ENCODE data around the gene LPAR1.

Gene LPAR1

DNA sequence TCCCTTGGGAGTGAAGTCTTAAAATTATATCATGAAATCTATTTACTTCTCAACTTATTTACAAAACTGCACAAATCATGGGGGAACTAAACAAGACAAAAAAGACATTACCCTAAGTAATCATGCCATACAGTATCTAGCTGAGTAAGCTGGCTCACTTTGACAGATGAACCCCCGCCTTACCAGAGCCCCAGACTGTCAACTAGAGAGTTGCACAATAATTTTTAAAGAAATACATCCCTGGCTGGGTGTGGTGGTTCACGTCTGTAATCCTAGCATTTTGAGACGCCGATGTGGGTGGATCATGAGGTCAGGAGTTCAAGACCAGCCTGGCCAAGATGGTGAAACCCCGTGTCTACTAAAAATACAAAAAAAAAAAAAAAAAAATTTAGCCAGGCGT, 62.3 kb downstream of the LPAR1 start:
- in situ Hi-C loops (cut with MboI; ENCODE audit: low sequenced_read_pairs, unreplicated experiment), result no loop called here
- TF ChIP-seq CTCF (IDR thresholded peaks at IDR 0.05; ENCODE audit: borderline replicate concordance, control extremely low read depth, extremely low read depth, insufficient read depth, missing control alignments), result no peak
- DNase-seq (ENCODE audit: low spot score), result no peak

GRCh38 chr9:110975278-110975677, 63.0 kb downstream of the LPAR1 start:
- no peak for TF ChIP-seq CTCF (IDR thresholded peaks at IDR 0.05; ENCODE audit: borderline replicate concordance, control extremely low read depth, extremely low read depth, insufficient read depth, missing control alignments)
- DNase-seq (ENCODE audit: low spot score), result no peak
- in situ Hi-C loops (cut with MboI; ENCODE audit: low sequenced_read_pairs, unreplicated experiment), result no loop called here

DNA sequence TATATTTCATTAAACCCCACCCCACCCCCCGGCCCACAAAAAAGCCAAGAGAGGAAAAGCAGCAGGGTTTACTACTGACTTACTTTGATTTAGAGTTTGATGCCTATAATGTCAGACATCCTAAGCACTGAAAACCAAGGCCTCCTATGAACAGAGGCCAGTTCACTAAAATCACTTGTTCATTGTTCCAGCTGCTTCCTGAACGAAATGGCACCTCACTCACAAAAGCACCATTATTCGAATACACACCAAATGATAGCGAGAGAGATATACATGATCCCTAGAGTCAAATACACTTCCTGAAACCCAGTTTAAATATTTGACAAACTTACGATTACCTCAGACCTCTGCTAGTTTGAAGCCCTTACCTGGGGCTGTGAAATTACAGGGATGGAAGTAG, 66.6 kb downstream of the LPAR1 start:
- DNase-seq (ENCODE audit: low spot score), result no peak
- in situ Hi-C loops (cut with MboI; ENCODE audit: low sequenced_read_pairs, unreplicated experiment), result no loop called here
- TF ChIP-seq CTCF (IDR thresholded peaks at IDR 0.05; ENCODE audit: borderline replicate concordance, control extremely low read depth, extremely low read depth, insufficient read depth, missing control alignments), result no peak

DNA sequence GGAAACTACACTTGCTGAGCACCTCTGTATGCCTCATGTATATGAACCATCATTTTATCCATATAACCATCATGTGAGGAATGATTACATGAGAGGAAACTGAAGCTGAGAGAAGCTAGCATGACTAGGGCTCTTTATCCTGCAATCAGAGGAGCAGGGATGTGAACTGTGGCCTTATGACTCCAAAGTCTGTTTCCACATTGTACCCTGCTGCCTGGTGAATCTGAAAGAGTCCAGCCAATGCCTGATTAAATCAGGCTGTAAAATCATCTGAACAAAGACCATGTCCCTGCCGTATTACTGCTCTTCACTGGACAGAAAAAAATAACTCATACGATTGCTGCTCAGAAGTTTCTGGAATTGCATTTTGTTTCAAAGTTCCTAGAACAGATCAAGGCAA, 67.0 kb downstream of the LPAR1 start:
- TF ChIP-seq CTCF (IDR thresholded peaks at IDR 0.05; ENCODE audit: borderline replicate concordance, control extremely low read depth, extremely low read depth, insufficient read depth, missing control alignments), result no peak
- in situ Hi-C loops (cut with MboI; ENCODE audit: low sequenced_read_pairs, unreplicated experiment), result no loop called here
- DNase-seq (ENCODE audit: low spot score), result no peak

DNA sequence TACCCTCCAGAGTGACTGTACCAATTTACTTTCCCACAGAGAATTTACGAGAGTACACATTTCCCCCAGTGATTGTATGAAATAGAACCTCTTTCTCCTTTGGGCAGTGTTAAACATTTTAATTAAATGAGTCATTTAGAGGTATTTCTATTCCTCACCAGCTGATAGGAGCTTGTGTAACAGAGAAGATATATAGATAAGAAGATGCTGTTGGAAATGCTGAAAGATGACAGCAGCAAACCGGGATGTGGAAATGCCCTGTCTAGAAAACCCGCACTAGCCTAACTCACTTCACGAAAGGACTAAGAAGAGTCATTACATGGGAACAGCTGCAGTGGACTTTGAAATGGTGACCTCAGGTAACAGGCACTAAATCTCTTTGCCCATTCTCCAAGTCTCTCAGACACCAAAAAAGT, 68.3 kb downstream of the LPAR1 start:
- DNase-seq (ENCODE audit: low spot score), result no peak
- in situ Hi-C loops (cut with MboI; ENCODE audit: low sequenced_read_pairs, unreplicated experiment), result no loop called here
- TF ChIP-seq CTCF (IDR thresholded peaks at IDR 0.05; ENCODE audit: borderline replicate concordance, control extremely low read depth, extremely low read depth, insufficient read depth, missing control alignments), result no peak

DNA sequence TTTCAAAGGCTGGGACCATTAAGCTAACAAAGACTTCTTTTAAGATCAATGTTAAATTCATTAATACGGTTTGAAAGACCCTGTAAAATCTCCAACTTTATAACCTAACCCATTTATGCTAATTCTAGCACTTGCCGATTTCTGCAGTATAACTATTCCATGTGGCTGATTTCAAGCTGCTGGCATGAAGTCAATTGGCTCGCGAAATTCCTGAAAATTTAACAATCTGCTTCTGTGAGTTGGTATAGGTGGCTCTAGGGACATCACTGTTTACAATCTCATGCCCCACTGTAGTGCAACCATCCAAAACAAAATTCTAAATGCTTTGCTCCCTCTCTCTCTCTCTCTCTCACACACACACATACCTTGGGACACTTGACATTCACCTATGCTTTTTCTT, 70.2 kb downstream of the LPAR1 start:
- no peak for TF ChIP-seq CTCF (IDR thresholded peaks at IDR 0.05; ENCODE audit: borderline replicate concordance, control extremely low read depth, extremely low read depth, insufficient read depth, missing control alignments)
- in situ Hi-C loops (cut with MboI; ENCODE audit: low sequenced_read_pairs, unreplicated experiment), result no loop called here
- no peak for DNase-seq (ENCODE audit: low spot score)

DNA sequence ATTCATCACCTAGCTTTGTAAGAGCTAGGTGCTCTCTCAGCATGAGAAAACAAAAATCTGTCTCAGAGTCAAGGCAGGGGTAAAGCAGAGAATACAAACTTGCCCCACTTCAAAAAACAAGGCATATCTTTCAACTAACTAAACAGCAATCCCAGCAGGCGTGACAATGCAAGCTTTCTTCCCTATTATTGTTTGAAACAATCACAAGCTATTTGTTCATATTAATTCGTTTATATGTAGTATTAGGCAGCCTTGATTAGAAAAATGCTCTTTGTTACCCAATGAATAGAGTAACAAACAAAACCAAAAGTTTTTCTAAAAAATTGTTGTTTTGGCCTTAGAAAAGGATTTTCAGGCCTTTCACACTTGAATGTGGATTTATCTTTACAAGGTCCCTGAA, 71.1 kb downstream of the LPAR1 start:
- no peak for TF ChIP-seq CTCF (IDR thresholded peaks at IDR 0.05; ENCODE audit: borderline replicate concordance, control extremely low read depth, extremely low read depth, insufficient read depth, missing control alignments)
- DNase-seq (ENCODE audit: low spot score), result no peak
- in situ Hi-C loops (cut with MboI; ENCODE audit: low sequenced_read_pairs, unreplicated experiment), result no loop called here
